H1 (cell line): ENCODE results near the gene ACY1. TPM values are rescaled to one million over a fixed set of nuclear protein-coding genes. Genes with fewer than 3 reads are reported as not detected.

Experiments used
- CBX5 ChIP-seq: fragments of 300-800, 300-1000 bp; sonication (generic); IDR thresholded peaks from 2 replicates; pipeline ENCODE4 v1.7.1; 2016; ENCODE audit warnings: antibody characterized with exemption, low read length, low read depth
- CHD2 ChIP-seq: IDR thresholded peaks from 2 replicates; pipeline ENCODE4 v1.6.1; 2012; ENCODE audit warnings: low read length, improper control_type of control experiment
- CREB1 ChIP-seq: IDR thresholded peaks from 2 replicates; pipeline ENCODE4 v1.6.1; 2012; ENCODE audit warnings: inconsistent platforms
- PHF8 ChIP-seq: fragments of 200-600 bp; sonication (generic); conservative IDR thresholded peaks from 2 replicates; pipeline ENCODE4 v1.7.1; 2012; ENCODE audit warnings: low read depth, mild to moderate bottlenecking, inconsistent platforms, low read length, moderate library complexity
- RNF2 ChIP-seq: fragments of 200-900, 300-1000 bp; sonication (generic); IDR thresholded peaks from 2 replicates; pipeline ENCODE4 v1.7.1; 2016; ENCODE audit warnings: borderline replicate concordance, low read depth, mild to moderate bottlenecking, antibody characterized with exemption, low read length; ENCODE audit not compliant: poor library complexity, severe bottlenecking; ENCODE audit errors: missing control alignments
- SAP30 ChIP-seq: fragments of 300-600 bp; sonication (generic); IDR thresholded peaks from 2 replicates; pipeline ENCODE4 v1.7.1; 2012; ENCODE audit warnings: low read length, moderate library complexity, mild to moderate bottlenecking, inconsistent platforms; ENCODE audit not compliant: insufficient read depth, insufficient replicate concordance
- SIX5 ChIP-seq: IDR thresholded peaks from 2 replicates; pipeline ENCODE4 v1.6.1; 2011; ENCODE audit warnings: mild to moderate bottlenecking, low read depth, low read length
- TEAD4 ChIP-seq: IDR thresholded peaks from 2 replicates; pipeline ENCODE4 v1.6.1; 2012; ENCODE audit warnings: low read depth, low read length, inconsistent platforms, mixed read lengths
- YY1 ChIP-seq: IDR thresholded peaks from 2 replicates; pipeline ENCODE4 v1.6.1; 2011; ENCODE audit warnings: low read depth, mild to moderate bottlenecking, low read length
- ZNF274 ChIP-seq: IDR thresholded peaks from 2 replicates; pipeline ENCODE4 v1.7.0; 2012; ENCODE audit warnings: low read length, borderline replicate concordance; ENCODE audit errors: extremely low read depth
- polyA plus RNA-seq, 7 experiments: library from polyadenylated mRNA; depleted of rRNA in 3 of 7; stranded (reverse) in 5 of 7; unstranded in 2 of 7; fragments of >200 nt in 5 of 7; fragments of 200-250 nt in 2 of 7; gene quantifications; 1 replicate in 5 of 7; 2 replicates in 1 of 7; 4 replicates in 1 of 7; pipeline versions ENCODE4 v1.2.1 to v1.2.3, GENCODE V29; 2011 to 2013; ENCODE audit warnings: missing spikeins in 2 of 7, mixed read lengths in 2 of 7
- total RNA-seq: library from RNA; stranded (reverse); fragmentation: NEBNext Ultra II Directional; extraction: Animal tissue kit (Norgen Biotek cat#: 25700); gene quantifications from 2 replicates; pipeline ENCODE4 v1.2.1, GENCODE V29; 2021
- TF ChIP-seq, protein P1 (sequence below): fragments of 300-600 bp; sonication (generic); IDR thresholded peaks from 2 replicates; pipeline ENCODE4 v1.7.1; 2012; ENCODE audit warnings: low read length, moderate library complexity, mild to moderate bottlenecking, inconsistent platforms; ENCODE audit not compliant: insufficient replicate concordance
- TF ChIP-seq, protein P2 (sequence below): IDR thresholded peaks from 2 replicates; pipeline ENCODE4 v1.6.1; 2011; ENCODE audit warnings: low read depth, mild to moderate bottlenecking, low read length; ENCODE audit not compliant: insufficient read depth

The ACY1 gene
- total and polyA plus RNA-seq, 2 of the 8 experiments (the other 6 are each of a cell fraction or from before 2014, with no cell fraction given), result 48.3 to 113 TPM

DNA sequence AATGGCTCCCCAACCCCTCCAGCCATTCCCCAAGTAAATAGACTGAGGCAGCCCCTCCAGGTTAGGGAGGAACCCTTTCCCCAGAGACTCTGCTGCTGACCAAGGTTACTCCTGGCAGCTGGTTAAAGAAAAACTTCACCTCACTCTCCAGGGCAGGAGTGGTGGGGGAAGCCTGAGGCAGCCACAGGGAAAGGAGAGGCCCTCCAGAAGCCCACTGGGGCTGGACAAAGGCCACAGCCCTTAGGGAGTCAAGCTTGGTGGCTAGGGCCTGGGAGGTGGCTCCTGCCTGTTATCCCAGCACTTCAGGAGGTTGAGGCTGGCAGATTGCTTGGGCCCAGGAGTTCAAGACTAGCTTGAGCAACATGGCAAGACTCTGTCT is 923 bp downstream of the ACY1 start (continued):
- TF ChIP-seq, protein P1, sequence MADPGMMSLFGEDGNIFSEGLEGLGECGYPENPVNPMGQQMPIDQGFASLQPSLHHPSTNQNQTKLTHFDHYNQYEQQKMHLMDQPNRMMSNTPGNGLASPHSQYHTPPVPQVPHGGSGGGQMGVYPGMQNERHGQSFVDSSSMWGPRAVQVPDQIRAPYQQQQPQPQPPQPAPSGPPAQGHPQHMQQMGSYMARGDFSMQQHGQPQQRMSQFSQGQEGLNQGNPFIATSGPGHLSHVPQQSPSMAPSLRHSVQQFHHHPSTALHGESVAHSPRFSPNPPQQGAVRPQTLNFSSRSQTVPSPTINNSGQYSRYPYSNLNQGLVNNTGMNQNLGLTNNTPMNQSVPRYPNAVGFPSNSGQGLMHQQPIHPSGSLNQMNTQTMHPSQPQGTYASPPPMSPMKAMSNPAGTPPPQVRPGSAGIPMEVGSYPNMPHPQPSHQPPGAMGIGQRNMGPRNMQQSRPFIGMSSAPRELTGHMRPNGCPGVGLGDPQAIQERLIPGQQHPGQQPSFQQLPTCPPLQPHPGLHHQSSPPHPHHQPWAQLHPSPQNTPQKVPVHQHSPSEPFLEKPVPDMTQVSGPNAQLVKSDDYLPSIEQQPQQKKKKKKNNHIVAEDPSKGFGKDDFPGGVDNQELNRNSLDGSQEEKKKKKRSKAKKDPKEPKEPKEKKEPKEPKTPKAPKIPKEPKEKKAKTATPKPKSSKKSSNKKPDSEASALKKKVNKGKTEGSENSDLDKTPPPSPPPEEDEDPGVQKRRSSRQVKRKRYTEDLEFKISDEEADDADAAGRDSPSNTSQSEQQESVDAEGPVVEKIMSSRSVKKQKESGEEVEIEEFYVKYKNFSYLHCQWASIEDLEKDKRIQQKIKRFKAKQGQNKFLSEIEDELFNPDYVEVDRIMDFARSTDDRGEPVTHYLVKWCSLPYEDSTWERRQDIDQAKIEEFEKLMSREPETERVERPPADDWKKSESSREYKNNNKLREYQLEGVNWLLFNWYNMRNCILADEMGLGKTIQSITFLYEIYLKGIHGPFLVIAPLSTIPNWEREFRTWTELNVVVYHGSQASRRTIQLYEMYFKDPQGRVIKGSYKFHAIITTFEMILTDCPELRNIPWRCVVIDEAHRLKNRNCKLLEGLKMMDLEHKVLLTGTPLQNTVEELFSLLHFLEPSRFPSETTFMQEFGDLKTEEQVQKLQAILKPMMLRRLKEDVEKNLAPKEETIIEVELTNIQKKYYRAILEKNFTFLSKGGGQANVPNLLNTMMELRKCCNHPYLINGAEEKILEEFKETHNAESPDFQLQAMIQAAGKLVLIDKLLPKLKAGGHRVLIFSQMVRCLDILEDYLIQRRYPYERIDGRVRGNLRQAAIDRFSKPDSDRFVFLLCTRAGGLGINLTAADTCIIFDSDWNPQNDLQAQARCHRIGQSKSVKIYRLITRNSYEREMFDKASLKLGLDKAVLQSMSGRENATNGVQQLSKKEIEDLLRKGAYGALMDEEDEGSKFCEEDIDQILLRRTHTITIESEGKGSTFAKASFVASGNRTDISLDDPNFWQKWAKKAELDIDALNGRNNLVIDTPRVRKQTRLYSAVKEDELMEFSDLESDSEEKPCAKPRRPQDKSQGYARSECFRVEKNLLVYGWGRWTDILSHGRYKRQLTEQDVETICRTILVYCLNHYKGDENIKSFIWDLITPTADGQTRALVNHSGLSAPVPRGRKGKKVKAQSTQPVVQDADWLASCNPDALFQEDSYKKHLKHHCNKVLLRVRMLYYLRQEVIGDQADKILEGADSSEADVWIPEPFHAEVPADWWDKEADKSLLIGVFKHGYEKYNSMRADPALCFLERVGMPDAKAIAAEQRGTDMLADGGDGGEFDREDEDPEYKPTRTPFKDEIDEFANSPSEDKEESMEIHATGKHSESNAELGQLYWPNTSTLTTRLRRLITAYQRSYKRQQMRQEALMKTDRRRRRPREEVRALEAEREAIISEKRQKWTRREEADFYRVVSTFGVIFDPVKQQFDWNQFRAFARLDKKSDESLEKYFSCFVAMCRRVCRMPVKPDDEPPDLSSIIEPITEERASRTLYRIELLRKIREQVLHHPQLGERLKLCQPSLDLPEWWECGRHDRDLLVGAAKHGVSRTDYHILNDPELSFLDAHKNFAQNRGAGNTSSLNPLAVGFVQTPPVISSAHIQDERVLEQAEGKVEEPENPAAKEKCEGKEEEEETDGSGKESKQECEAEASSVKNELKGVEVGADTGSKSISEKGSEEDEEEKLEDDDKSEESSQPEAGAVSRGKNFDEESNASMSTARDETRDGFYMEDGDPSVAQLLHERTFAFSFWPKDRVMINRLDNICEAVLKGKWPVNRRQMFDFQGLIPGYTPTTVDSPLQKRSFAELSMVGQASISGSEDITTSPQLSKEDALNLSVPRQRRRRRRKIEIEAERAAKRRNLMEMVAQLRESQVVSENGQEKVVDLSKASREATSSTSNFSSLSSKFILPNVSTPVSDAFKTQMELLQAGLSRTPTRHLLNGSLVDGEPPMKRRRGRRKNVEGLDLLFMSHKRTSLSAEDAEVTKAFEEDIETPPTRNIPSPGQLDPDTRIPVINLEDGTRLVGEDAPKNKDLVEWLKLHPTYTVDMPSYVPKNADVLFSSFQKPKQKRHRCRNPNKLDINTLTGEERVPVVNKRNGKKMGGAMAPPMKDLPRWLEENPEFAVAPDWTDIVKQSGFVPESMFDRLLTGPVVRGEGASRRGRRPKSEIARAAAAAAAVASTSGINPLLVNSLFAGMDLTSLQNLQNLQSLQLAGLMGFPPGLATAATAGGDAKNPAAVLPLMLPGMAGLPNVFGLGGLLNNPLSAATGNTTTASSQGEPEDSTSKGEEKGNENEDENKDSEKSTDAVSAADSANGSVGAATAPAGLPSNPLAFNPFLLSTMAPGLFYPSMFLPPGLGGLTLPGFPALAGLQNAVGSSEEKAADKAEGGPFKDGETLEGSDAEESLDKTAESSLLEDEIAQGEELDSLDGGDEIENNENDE, result no peak
- no peak for TF ChIP-seq RNF2
- TF ChIP-seq CBX5, result no peak
- TF ChIP-seq SAP30, result no peak
- TF ChIP-seq SIX5, result no peak
- no peak for TF ChIP-seq CREB1
- no peak for TF ChIP-seq PHF8
- TF ChIP-seq, protein P2, sequence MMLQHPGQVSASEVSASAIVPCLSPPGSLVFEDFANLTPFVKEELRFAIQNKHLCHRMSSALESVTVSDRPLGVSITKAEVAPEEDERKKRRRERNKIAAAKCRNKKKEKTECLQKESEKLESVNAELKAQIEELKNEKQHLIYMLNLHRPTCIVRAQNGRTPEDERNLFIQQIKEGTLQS, result no peak
- TF ChIP-seq YY1, result no peak
- no peak for TF ChIP-seq CHD2
- TF ChIP-seq TEAD4, result no peak
- TF ChIP-seq ZNF274, result no peak
